SH-SY5Y (cell line): Measurements from ENCODE around the gene BBS9.

Source experiments
- GATA2 ChIP-seq: IDR thresholded peaks from 2 replicates; pipeline ENCODE4 v1.6.1; 2011; ENCODE audit warnings: mild to moderate bottlenecking, low read depth, low read length
- GATA3 ChIP-seq: IDR thresholded peaks from 2 replicates; pipeline ENCODE4 v1.6.1; 2011; ENCODE audit warnings: low read depth, mild to moderate bottlenecking, low read length, moderate library complexity

DNA sequence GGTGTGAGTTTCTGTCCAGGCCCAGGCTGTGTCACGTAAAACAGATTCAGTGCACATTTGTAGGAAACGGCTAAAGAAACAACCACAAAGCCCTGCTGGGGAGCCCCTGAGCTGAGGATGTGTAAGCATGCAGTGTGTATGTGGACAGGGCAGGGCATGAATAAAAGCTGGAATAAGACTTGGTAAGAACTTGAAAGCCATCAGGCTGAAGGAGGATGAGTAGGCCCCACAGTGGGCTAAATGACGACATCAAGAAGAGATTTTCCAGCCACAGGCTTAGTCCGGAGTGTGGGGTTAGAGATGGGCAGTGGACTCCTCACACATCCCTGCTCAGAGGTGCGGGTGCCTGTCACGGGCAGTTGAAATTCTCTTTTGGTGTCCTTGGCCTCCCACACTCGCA lies 505.2 kb downstream of the BBS9 start:
- no peak for TF ChIP-seq GATA2
- TF ChIP-seq GATA3: no peak
